Measurements from ENCODE around the gene CAPRIN2. TPM values are rescaled to one million over a fixed set of nuclear protein-coding genes. Genes with fewer than 3 reads are reported as not detected.

The CAPRIN2 gene
- total RNA-seq, 1 experiment from 2014 or later = 7.8 TPM

- no peak for DNase-seq (ENCODE audit: low spot score)
Observed at GRCh38 chr12:30761730-30762129, 7.0 kb upstream of the CAPRIN2 start.

DNA sequence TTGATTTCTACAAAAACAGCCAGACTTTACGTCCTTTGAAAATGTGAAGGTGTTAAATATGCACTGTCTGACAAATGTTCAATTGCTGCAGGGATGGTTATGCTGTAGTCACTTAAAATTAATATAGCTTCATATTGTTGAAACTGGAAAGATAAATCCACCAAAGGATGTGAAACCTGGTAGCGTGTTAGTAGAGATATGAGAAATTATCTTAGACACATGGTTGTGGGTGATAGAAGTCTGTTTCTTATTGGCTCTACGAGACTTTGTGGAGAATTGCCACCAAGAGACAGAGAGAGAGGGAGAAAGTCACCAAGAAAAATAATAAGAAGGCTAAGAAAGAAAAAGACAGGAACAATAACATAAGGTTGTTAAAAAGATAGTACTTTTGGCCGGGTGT, 2.6 kb upstream of the CAPRIN2 start:
- DNase-seq (ENCODE audit: low spot score) = no peak

GRCh38 chr12:30756074-30756473, 1.3 kb upstream of the CAPRIN2 start:
- DNase-seq (ENCODE audit: low spot score) = no peak

DNA sequence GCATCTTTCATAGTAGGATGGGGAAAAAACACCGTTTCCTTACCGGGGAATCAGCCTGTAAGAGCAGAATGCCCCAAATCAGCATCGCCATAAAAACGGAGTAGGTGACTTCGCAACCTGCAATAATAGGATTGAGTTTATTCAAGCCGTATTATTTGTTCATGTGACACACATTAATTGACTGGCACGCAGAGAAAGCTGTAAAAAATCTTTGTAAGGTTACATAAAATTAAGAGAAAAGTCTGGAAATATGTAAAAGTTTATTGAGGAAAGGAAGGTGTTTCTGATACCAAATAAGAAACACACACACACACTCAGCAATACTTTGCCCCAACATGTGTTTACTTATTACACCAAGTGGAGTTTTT, 628 bp upstream of the CAPRIN2 start:
- DNase-seq (ENCODE audit: low spot score) = no peak

DNA sequence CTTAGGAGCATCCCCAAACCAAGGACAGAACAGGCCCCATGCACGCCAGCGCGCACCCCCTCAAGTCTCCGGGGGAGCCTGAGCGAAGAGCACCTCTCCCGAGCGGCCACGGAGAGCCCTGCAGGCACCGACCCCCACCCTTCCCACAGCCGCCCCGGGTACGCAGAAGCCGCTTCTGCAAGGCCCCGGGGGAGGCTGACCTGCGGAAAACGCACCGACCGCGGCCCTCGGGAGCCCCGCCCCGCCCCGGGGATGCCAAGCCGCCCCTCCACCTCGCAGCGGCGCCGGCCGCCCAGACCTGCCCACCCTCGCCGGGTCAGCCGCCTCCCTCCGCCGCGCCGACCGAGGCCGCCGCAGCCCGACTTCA, 385 bp downstream of the CAPRIN2 start:
- DNase-seq (ENCODE audit: low spot score) = no peak

- DNase-seq (ENCODE audit: low spot score) = peak; percentile 64
Observed at GRCh38 chr12:30753751-30754382, 884 bp downstream of the CAPRIN2 start.

GRCh38 chr12:30753233-30753632, 1.5 kb downstream of the CAPRIN2 start:
- peak; percentile 66 for DNase-seq (ENCODE audit: low spot score)

DNA sequence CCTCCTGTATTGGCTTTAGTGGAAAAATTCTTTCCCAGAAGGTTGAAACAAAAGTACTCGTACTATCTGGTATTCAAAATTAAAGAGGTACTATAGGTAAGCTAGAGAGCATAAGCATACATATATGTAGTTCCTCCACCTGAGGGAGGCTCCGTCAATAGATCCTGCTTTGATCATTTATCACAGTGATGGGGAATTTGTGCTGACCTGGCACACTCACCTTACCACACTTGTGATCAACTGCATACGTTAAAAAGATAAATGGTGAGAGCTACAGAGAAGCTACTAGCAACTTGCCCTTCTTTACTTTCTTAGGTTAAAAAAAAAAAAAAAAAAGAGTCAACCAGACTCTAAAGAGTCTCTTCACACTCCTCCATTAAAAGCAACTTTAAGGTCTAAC, 2.5 kb downstream of the CAPRIN2 start:
- no peak for DNase-seq (ENCODE audit: low spot score)

GRCh38 chr12:30748147-30748546, 6.6 kb downstream of the CAPRIN2 start:
- DNase-seq (ENCODE audit: low spot score) = no peak

- DNase-seq (ENCODE audit: low spot score) = no peak
Observed at GRCh38 chr12:30746190-30746589, 8.6 kb downstream of the CAPRIN2 start.

GRCh38 chr12:30744321-30744720, 10.4 kb downstream of the CAPRIN2 start:
- no peak for DNase-seq (ENCODE audit: low spot score)

DNA sequence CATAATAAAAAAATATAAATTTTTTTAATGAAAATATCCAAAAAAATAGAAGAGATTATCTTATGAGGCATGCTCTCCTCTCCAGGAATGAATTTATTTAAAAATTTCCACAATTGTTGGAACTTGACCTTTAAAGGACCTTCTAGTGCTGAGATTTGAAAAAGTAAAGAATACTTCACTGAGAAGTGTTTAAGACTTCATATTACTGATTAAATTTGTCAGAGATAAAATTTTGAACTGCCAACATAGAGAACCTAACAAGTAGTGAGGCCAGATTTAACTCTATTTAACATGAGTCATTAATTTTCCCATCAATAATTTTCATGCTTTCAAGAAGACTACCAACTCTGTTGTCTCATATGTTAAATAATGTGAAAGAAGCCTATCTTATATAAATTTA, 14.5 kb downstream of the CAPRIN2 start:
- DNase-seq (ENCODE audit: low spot score) = no peak

DNA sequence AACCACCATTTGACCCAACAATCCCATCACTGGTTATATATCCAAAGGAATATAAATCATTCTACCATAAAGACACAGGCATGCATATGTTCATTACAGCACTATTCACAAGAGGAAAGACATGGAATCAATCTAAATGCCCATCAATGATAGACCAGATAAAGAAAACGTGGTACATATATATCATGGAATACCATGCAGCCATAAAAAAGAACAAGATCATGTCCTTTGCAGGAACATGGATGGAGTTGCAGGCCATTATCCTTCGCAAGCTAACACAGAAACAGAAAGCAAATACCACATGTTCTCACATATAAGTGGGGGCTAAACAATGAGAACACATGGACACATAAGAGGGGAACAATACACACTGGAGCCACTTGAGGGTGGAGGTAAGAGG, 15.7 kb downstream of the CAPRIN2 start:
- DNase-seq (ENCODE audit: low spot score) = no peak

DNA sequence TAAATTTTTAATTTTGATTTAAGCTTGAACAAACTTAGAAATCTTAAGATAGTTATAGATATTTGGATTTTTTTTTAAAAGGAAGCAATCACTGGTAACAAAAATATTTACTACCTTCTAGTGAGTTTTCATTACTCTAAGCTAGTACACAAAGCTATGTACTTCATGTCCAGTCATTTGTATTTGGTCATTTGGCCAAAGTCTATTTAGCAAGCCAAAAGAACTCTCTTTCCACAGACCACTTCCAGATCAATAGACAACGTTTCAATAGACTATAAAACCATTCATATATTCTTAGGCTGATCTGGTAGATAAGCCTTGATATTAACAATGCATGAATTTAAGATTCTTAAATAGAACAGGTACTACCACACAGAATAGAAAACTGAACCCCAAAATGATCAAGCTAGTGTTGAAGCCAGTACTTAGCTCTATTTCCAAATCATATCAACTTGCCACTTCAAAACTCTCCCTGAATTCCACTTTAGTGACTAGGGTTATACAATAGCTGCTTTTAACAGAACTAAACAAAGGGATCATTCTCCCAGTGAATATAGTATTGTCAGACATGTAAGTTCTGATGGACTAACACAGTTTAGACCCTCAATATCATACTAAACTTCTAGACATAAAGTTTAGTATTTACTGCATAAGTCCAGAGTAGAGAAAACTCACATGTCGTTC, 21.7 kb downstream of the CAPRIN2 start:
- DNase-seq (ENCODE audit: low spot score) = no peak

GRCh38 chr12:30730011-30730410, 24.7 kb downstream of the CAPRIN2 start:
- no peak for DNase-seq (ENCODE audit: low spot score)

- no peak for DNase-seq (ENCODE audit: low spot score)
Observed at GRCh38 chr12:30729547-30729946, 25.2 kb downstream of the CAPRIN2 start.

GRCh38 chr12:30726647-30727046, 28.1 kb downstream of the CAPRIN2 start:
- no peak for DNase-seq (ENCODE audit: low spot score)

- DNase-seq (ENCODE audit: low spot score) = peak; percentile 31
Observed at GRCh38 chr12:30725739-30726138, 29.0 kb downstream of the CAPRIN2 start.

GRCh38 chr12:30719060-30719459, 35.7 kb downstream of the CAPRIN2 start:
- DNase-seq (ENCODE audit: low spot score) = no peak

DNA sequence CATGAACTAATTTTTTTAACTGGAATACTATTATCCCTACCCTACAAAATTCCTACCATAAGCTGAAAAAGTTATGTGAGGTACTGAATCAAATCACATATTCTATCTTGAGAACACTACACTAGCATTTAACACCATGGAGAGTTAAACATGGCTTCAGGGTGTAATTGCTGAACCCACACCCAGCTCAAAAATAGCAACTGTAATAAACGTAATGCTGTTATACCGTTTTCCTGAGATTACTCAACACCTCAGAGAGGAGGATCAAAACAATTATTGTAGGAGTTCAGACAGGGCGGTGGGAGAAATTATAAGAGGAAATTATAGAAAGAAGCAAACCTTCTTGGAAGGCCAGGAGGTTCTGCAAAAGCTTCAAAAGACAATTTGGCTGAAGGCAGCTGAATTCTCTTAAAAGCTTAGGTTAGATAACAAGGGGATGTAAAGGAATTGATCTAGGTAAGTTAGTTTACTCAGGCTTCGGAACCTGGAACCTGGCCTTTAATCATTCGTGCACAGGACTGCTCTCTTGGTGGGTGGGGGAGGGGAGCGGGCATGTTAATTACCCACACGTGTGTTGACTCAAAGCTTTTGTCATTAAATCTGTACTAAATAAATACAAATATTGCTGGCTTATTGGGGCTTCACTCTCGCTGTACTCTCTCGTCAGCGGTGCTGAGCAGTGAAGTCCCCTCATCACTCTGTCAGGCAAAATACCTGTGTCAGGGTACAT, 47.0 kb downstream of the CAPRIN2 start:
- DNase-seq (ENCODE audit: low spot score) = no peak

GRCh38 chr12:30706476-30706875, 48.3 kb downstream of the CAPRIN2 start:
- DNase-seq (ENCODE audit: low spot score) = no peak

DNA sequence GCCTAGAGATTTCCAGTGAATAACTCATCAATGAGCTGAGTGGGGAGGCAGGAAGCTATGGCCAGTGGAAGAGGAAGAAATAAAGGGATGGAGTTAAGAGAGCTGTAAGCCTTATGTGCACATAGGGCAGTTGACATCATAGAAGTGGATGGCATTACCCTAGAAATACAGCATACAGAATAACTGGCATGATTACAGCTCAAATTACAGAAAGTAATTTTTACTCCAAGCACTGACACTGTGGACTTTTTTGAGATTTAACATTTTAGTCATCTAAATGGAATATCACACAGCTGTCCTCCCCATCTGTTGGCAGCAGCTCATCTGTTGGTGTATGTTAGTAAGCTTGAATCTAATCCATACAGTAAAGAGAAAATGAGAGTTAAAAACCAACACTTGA, 53.7 kb downstream of the CAPRIN2 start:
- no peak for DNase-seq (ENCODE audit: low spot score)

Measured in HT-29 (cell line).